ENCODE measurements around the gene DMAC2. TPM values are rescaled to one million over a fixed set of nuclear protein-coding genes. Genes with fewer than 3 reads are reported as not detected.
A peak's percentile ranks its signal among the peaks of the same experiment; 100 is the strongest.

DMAC2 gene
- total RNA-seq, 4 donors from 2014 or later = 28.8 to 38.7 (median 35.7) TPM

GRCh38 chr19:41456342-41456918 is 16.7 kb upstream of the DMAC2 start:
- H3K27me3 ChIP-seq = peaks cover 0 to 18% of the 10 kb centered on the region in 2 donors
- peak in 1 of 2 donors; percentile 18 for DNase-seq (ENCODE audit: low spot score in 2 of 2)
- H3K4me3 ChIP-seq = no peak overlapping the region
- peaks cover 0 to 13% (median 0%) of the 10 kb centered on the region in 4 donors for H3K4me1 ChIP-seq
- peak overlapping the region in 2 of 4 donors; percentile 45 to 55 for H3K27ac ChIP-seq
- H3K36me3 ChIP-seq = no peaks in the 10 kb centered on the region
- no peaks in the 10 kb centered on the region for H3K9me3 ChIP-seq
- WGBS, 2 donors = 14 to 18% methylated on average over 7 of the region's 7 CpGs
- TF ChIP-seq POLR2A (IDR thresholded peaks at IDR 0.05) (no peak), EP300 (IDR thresholded peaks at IDR 0.05) (peak in 1 of 2 donors; percentile 32), CTCF (IDR thresholded peaks at IDR 0.05) (no peak)

- no peak overlapping the region for H3K4me3 ChIP-seq
- no peaks in the 10 kb centered on the region for H3K9me3 ChIP-seq
- peak overlapping the region in 1 of 4 donors; percentile 45 for H3K27ac ChIP-seq
- H3K36me3 ChIP-seq = no peaks in the 10 kb centered on the region
- WGBS, 2 donors = 12 to 20% methylated on average over 2 of the region's 2 CpGs
- H3K27me3 ChIP-seq = peaks cover 0 to 14% of the 10 kb centered on the region in 2 donors
- H3K4me1 ChIP-seq = peaks cover 0 to 13% (median 0%) of the 10 kb centered on the region in 4 donors
- TF ChIP-seq EP300 (IDR thresholded peaks at IDR 0.05) (no peak), CTCF (IDR thresholded peaks at IDR 0.05) (no peak), POLR2A (IDR thresholded peaks at IDR 0.05) (no peak)
- DNase-seq (ENCODE audit: low spot score in 2 of 2) = no peak
These were observed 16.2 kb upstream of the DMAC2 start for GRCh38 chr19:41455936-41456335.

GRCh38 chr19:41452584-41453275 is 13.0 kb upstream of the DMAC2 start:
- Histone ChIP-seq H3K27me3 (no peaks in the 10 kb centered on the region), H3K4me1 (peaks cover 0 to 23% (median 0%) of the 10 kb centered on the region in 4 donors), H3K27ac (no peak overlapping the region), H3K9me3 (no peaks in the 10 kb centered on the region), H3K4me3 (no peak overlapping the region), H3K36me3 (no peaks in the 10 kb centered on the region)
- DNase-seq (ENCODE audit: low spot score in 2 of 2) = no peak
- WGBS, 2 donors = 67 to 69% methylated on average over 6 of the region's 6 CpGs
- TF ChIP-seq CTCF (IDR thresholded peaks at IDR 0.05) = no peak
- TF ChIP-seq POLR2A (IDR thresholded peaks at IDR 0.05) = no peak
- TF ChIP-seq EP300 (IDR thresholded peaks at IDR 0.05) = no peak

- H3K27ac ChIP-seq = no peak overlapping the region
- peaks cover 0 to 11% (median 0%) of the 10 kb centered on the region in 4 donors for H3K4me1 ChIP-seq
- no peaks in the 10 kb centered on the region for H3K36me3 ChIP-seq
- H3K9me3 ChIP-seq = no peaks in the 10 kb centered on the region
- H3K27me3 ChIP-seq = peaks cover 0 to 6% of the 10 kb centered on the region in 2 donors
- TF ChIP-seq EP300 (IDR thresholded peaks at IDR 0.05) = no peak
- no peak for TF ChIP-seq CTCF (IDR thresholded peaks at IDR 0.05)
- TF ChIP-seq POLR2A (IDR thresholded peaks at IDR 0.05) = no peak
- no peak overlapping the region for H3K4me3 ChIP-seq
- 78 to 80% methylated on average over 3 of the region's 3 CpGs for WGBS, 2 donors
- DNase-seq (ENCODE audit: low spot score in 2 of 2) = no peak
These were observed 10.1 kb upstream of the DMAC2 start for GRCh38 chr19:41449865-41450178.
